ENCODE results near the gene SCGB1A1.

DNA sequence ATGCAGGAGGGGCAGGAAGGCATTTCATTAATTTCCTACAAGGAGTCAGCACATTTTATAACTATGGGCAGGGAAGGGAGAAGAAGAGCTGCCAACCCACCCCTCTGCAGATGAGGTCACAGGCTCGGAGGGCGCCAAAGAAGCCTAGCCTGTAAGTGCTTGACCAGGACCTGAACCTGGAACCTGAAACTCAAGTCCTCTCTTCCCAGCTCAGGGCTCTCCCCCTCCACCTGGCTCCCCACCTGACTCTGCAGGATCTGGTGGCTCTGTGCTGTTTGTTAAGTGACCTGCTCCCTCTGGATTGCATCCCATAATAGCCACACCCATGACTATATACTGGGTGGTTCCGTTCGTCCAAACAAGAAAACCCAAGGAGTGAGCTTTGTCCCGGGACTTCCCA is 27.3 kb downstream of the SCGB1A1 start:
- TF ChIP-seq, protein P1, sequence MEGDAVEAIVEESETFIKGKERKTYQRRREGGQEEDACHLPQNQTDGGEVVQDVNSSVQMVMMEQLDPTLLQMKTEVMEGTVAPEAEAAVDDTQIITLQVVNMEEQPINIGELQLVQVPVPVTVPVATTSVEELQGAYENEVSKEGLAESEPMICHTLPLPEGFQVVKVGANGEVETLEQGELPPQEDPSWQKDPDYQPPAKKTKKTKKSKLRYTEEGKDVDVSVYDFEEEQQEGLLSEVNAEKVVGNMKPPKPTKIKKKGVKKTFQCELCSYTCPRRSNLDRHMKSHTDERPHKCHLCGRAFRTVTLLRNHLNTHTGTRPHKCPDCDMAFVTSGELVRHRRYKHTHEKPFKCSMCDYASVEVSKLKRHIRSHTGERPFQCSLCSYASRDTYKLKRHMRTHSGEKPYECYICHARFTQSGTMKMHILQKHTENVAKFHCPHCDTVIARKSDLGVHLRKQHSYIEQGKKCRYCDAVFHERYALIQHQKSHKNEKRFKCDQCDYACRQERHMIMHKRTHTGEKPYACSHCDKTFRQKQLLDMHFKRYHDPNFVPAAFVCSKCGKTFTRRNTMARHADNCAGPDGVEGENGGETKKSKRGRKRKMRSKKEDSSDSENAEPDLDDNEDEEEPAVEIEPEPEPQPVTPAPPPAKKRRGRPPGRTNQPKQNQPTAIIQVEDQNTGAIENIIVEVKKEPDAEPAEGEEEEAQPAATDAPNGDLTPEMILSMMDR (conservative IDR thresholded peaks at IDR 0.05; ENCODE audit: low read length) = no peak
- no peak for TF ChIP-seq EZH2phosphoT487 (IDR thresholded peaks at IDR 0.05; ENCODE audit: borderline replicate concordance, low read depth, low read length)
